OCI-LY1 (cell line): ENCODE results near the gene NALCN.

Experiments used
- H2AFZ ChIP-seq: fragments of 200-600 bp; sonication (generic), shearing (Covaris generic); 2 replicates; pipeline ENCODE4 v1.6.0; 2014; ENCODE audit warnings: antibody characterized with exemption, mild to moderate bottlenecking, low read length
- H3F3A ChIP-seq: fragments of 200-600 bp; sonication (generic), shearing (Covaris generic); 2 replicates; pipeline ENCODE4 v1.6.0; 2014; ENCODE audit warnings: mild to moderate bottlenecking, antibody characterized with exemption, low read length, moderate library complexity; ENCODE audit not compliant: insufficient read depth
- H3K27ac ChIP-seq: fragments of 200-600 bp; sonication (generic); 2 replicates; pipeline ENCODE4 v1.5.1; 2014; ENCODE audit warnings: low read length, mixed run types, mild to moderate bottlenecking, low read depth; ENCODE audit not compliant: poor library complexity, severe bottlenecking
- H3K27me3 ChIP-seq: fragments of 200-600 bp; sonication (generic); 2 replicates; pipeline ENCODE4 v1.6.0; 2014; ENCODE audit warnings: antibody characterized with exemption, mild to moderate bottlenecking, low read length, moderate library complexity; ENCODE audit not compliant: insufficient read depth
- H3K36me3 ChIP-seq: fragments of 200-600 bp; sonication (generic); 2 replicates; pipeline ENCODE4 v1.6.1; 2014; ENCODE audit warnings: mild to moderate bottlenecking, antibody characterized with exemption, low read length, moderate library complexity, mixed read lengths; ENCODE audit not compliant: insufficient read depth
- H3K4me1 ChIP-seq: fragments of 200-600 bp; sonication (generic); 2 replicates; pipeline ENCODE4 v1.5.1; 2014; ENCODE audit warnings: mild to moderate bottlenecking, low read length, moderate library complexity; ENCODE audit not compliant: insufficient read depth, severe bottlenecking
- H3K4me2 ChIP-seq: fragments of 200-600 bp; sonication (generic), shearing (Covaris generic); 2 replicates; pipeline ENCODE4 v1.6.1; 2014; ENCODE audit warnings: low read length
- H3K4me3 ChIP-seq: fragments of 200-600 bp; sonication (generic); 2 replicates; pipeline ENCODE4 v1.5.1; 2014; ENCODE audit warnings: low read length, low read depth, mild to moderate bottlenecking, mixed read lengths; ENCODE audit not compliant: poor library complexity, severe bottlenecking
- H3K79me2 ChIP-seq: fragments of 200-600 bp; shearing (Covaris generic); 2 replicates; pipeline ENCODE4 v1.6.1; 2016; ENCODE audit warnings: mixed run types, low read length, mixed read lengths; ENCODE audit not compliant: insufficient read depth
- H3K9ac ChIP-seq: fragments of 200-600 bp; sonication (generic), shearing (Covaris generic); 2 replicates; pipeline ENCODE4 v1.6.1; 2014; ENCODE audit warnings: mild to moderate bottlenecking, low read length, mixed read lengths
- H3K9me2 ChIP-seq: fragments of 200-600 bp; sonication (generic), shearing (Covaris generic); 2 replicates; pipeline ENCODE4 v1.6.1; 2014; ENCODE audit warnings: low read depth, mild to moderate bottlenecking, low read length, mixed read lengths
- H3K9me3 ChIP-seq: fragments of 200-600 bp; shearing (Covaris generic); 2 replicates; pipeline ENCODE4 v1.6.1; 2014; ENCODE audit warnings: low read length, mixed read lengths
- H4K20me1 ChIP-seq: fragments of 200-600 bp; sonication (generic), shearing (Covaris generic); 2 replicates; pipeline ENCODE4 v1.6.0; 2016; ENCODE audit warnings: mild to moderate bottlenecking, low read length; ENCODE audit not compliant: insufficient read depth
- CTCF ChIP-seq: fragments of 200-600 bp; sonication (generic), shearing (Covaris generic); IDR thresholded peaks from 2 replicates; pipeline ENCODE4 v1.5.1; 2017; ENCODE audit warnings: mild to moderate bottlenecking, antibody characterized with exemption, low read length, moderate library complexity, mixed read lengths
- EZH2 ChIP-seq: fragments of 200-600 bp; sonication (generic), shearing (Covaris generic); IDR thresholded peaks from 2 replicates; pipeline ENCODE4 v1.8.0; 2017; ENCODE audit warnings: borderline replicate concordance, mixed run types, mild to moderate bottlenecking, antibody characterized with exemption, low read length, moderate library complexity, mixed read lengths

Gene NALCN

GRCh38 chr13:101036546-101036945, 379.8 kb downstream of the NALCN start:
- Histone ChIP-seq H3F3A (no peaks in the 10 kb centered on the region), H3K9ac (no peak overlapping the region), H3K4me3 (no peak overlapping the region), H3K79me2 (no peaks in the 10 kb centered on the region), H2AFZ (no peak overlapping the region), H3K9me3 (no peaks in the 10 kb centered on the region), H3K27ac (no peak overlapping the region), H3K4me2 (no peak overlapping the region), H3K27me3 (no peaks in the 10 kb centered on the region), H3K9me2 (no peaks in the 10 kb centered on the region), H4K20me1 (no peaks in the 10 kb centered on the region), H3K36me3 (no peaks in the 10 kb centered on the region), H3K4me1 (no peaks in the 10 kb centered on the region)
- no peak for TF ChIP-seq EZH2

- no peak overlapping the region for H3K27ac ChIP-seq
- H3K27me3 ChIP-seq = no peaks in the 10 kb centered on the region
- H2AFZ ChIP-seq = no peak overlapping the region
- no peaks in the 10 kb centered on the region for H4K20me1 ChIP-seq
- H3K4me3 ChIP-seq = no peak overlapping the region
- H3K4me2 ChIP-seq = no peak overlapping the region
- H3K9ac ChIP-seq = no peak overlapping the region
- H3K9me3 ChIP-seq = no peaks in the 10 kb centered on the region
- H3K4me1 ChIP-seq = no peaks in the 10 kb centered on the region
- no peaks in the 10 kb centered on the region for H3K79me2 ChIP-seq
- no peaks in the 10 kb centered on the region for H3K36me3 ChIP-seq
- H3K9me2 ChIP-seq = no peaks in the 10 kb centered on the region
- no peak for TF ChIP-seq EZH2
- no peak for TF ChIP-seq CTCF
- no peaks in the 10 kb centered on the region for H3F3A ChIP-seq
These were observed 381.1 kb downstream of the NALCN start for GRCh38 chr13:101035119-101035620.

GRCh38 chr13:101026736-101027398, 389.4 kb downstream of the NALCN start:
- no peak overlapping the region for H3K4me3 ChIP-seq
- H3K9ac ChIP-seq = no peak overlapping the region
- H4K20me1 ChIP-seq = no peaks in the 10 kb centered on the region
- no peaks in the 10 kb centered on the region for H3F3A ChIP-seq
- no peak overlapping the region for H3K4me2 ChIP-seq
- H3K27me3 ChIP-seq = no peaks in the 10 kb centered on the region
- no peak overlapping the region for H3K27ac ChIP-seq
- no peaks in the 10 kb centered on the region for H3K4me1 ChIP-seq
- no peak for TF ChIP-seq EZH2
- TF ChIP-seq CTCF = no peak
- no peak overlapping the region for H2AFZ ChIP-seq
- no peaks in the 10 kb centered on the region for H3K36me3 ChIP-seq
- no peaks in the 10 kb centered on the region for H3K79me2 ChIP-seq
- H3K9me2 ChIP-seq = no peaks in the 10 kb centered on the region
- no peaks in the 10 kb centered on the region for H3K9me3 ChIP-seq

- no peaks in the 10 kb centered on the region for H3K27me3 ChIP-seq
- H3K9me2 ChIP-seq = no peaks in the 10 kb centered on the region
- no peaks in the 10 kb centered on the region for H3K36me3 ChIP-seq
- H3K9ac ChIP-seq = no peak overlapping the region
- no peak overlapping the region for H2AFZ ChIP-seq
- H3K4me1 ChIP-seq = no peaks in the 10 kb centered on the region
- no peak for TF ChIP-seq EZH2
- no peak for TF ChIP-seq CTCF
- no peaks in the 10 kb centered on the region for H3K9me3 ChIP-seq
- H4K20me1 ChIP-seq = no peaks in the 10 kb centered on the region
- no peak overlapping the region for H3K4me2 ChIP-seq
- no peaks in the 10 kb centered on the region for H3K79me2 ChIP-seq
- no peak overlapping the region for H3K4me3 ChIP-seq
- no peak overlapping the region for H3K27ac ChIP-seq
- H3F3A ChIP-seq = no peaks in the 10 kb centered on the region
These were observed 390.0 kb downstream of the NALCN start for GRCh38 chr13:101026328-101026727.
